Measurements from ENCODE around the gene COL4A1. TPM values are rescaled to one million over a fixed set of nuclear protein-coding genes. Genes with fewer than 3 reads are reported as not detected.

COL4A1 gene
- total RNA-seq, 2 donors from 2014 or later = 140 to 201 TPM

- no peak overlapping the region for H3K27ac ChIP-seq
- peaks cover 0 to 58% of the 10 kb centered on the region in 2 donors for H3K4me1 ChIP-seq
- no peak for DNase-seq (ENCODE audit: low spot score)
- peaks cover 8% of the 10 kb centered on the region for H3K36me3 ChIP-seq
- H3K4me3 ChIP-seq = no peak overlapping the region
- no peak for TF ChIP-seq CTCF (IDR thresholded peaks at IDR 0.05)
- H3K9me3 ChIP-seq = no peaks in the 10 kb centered on the region
- H3K27me3 ChIP-seq = no peaks in the 10 kb centered on the region
Measured at GRCh38 chr13:110290826-110291225, 16.1 kb downstream of the COL4A1 start.

GRCh38 chr13:110290153-110290552, 16.8 kb downstream of the COL4A1 start:
- Histone ChIP-seq H3K27me3 (no peaks in the 10 kb centered on the region), H3K4me3 (no peak overlapping the region), H3K9me3 (no peaks in the 10 kb centered on the region), H3K4me1 (peaks cover 0 to 65% of the 10 kb centered on the region in 2 donors), H3K36me3 (peaks cover 8% of the 10 kb centered on the region), H3K27ac (no peak overlapping the region)
- DNase-seq (ENCODE audit: low spot score) = no peak
- TF ChIP-seq CTCF (IDR thresholded peaks at IDR 0.05) = no peak

DNA sequence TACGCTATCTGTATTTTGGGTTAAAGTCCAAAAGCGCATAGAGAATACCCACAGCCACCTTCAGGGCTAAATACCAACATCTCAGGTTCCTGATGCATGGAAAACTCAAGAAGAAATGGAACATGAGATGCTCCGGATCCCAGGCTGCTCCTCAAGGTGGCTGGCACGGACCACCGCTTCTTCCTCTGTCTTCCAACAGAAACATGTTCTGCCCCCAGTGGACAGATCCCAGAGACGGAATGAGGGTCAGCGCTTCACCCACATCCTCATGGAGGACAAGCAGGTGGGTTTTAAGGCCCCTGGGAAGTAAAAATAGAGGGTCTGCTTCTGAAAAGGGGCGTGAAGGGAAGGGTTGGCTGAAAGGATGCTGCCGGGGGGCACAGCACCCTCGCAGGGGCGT, 17.3 kb downstream of the COL4A1 start:
- H3K27me3 ChIP-seq = no peaks in the 10 kb centered on the region
- peaks cover 8% of the 10 kb centered on the region for H3K36me3 ChIP-seq
- H3K4me1 ChIP-seq = peaks cover 0 to 66% of the 10 kb centered on the region in 2 donors
- DNase-seq (ENCODE audit: low spot score) = no peak
- H3K27ac ChIP-seq = no peak overlapping the region
- no peak overlapping the region for H3K4me3 ChIP-seq
- no peaks in the 10 kb centered on the region for H3K9me3 ChIP-seq
- TF ChIP-seq CTCF (IDR thresholded peaks at IDR 0.05) = no peak

- Histone ChIP-seq H3K27me3 (no peaks in the 10 kb centered on the region), H3K4me3 (no peak overlapping the region), H3K9me3 (no peaks in the 10 kb centered on the region), H3K4me1 (peaks cover 0 to 66% of the 10 kb centered on the region in 2 donors), H3K27ac (no peak overlapping the region), H3K36me3 (peaks cover 8% of the 10 kb centered on the region)
- TF ChIP-seq CTCF (IDR thresholded peaks at IDR 0.05) = no peak
- no peak for DNase-seq (ENCODE audit: low spot score)
Measured at GRCh38 chr13:110289174-110289573, 17.8 kb downstream of the COL4A1 start.

- H3K36me3 ChIP-seq = peaks cover 8% of the 10 kb centered on the region
- H3K4me1 ChIP-seq = peaks cover 0 to 65% of the 10 kb centered on the region in 2 donors
- H3K27me3 ChIP-seq = no peaks in the 10 kb centered on the region
- DNase-seq (ENCODE audit: low spot score) = peak; percentile 59
- H3K9me3 ChIP-seq = no peaks in the 10 kb centered on the region
- no peak for TF ChIP-seq CTCF (IDR thresholded peaks at IDR 0.05)
- H3K4me3 ChIP-seq = no peak overlapping the region
- peak overlapping the region; percentile 72 to 80 for H3K27ac ChIP-seq
Measured at GRCh38 chr13:110286833-110287819, 19.8 kb downstream of the COL4A1 start.

Measured in right atrium auricular region (tissue), 2 donors.